T-helper 2 cell treated with Interferon-gamma antibody and Interleukin-4, amounts not matched to agents 5 μg/mL and 100 μg/mL, for 36 hours (primary cell): ENCODE data around the gene CACNB1.

Experiments
- DNase-seq: peaks from one replicate; pipeline ENCODE4 v3.0.0; 2021; ENCODE audit warnings: low spot score
- H3K27ac Mint-ChIP-seq: one replicate; pipeline ENCODE4 v1.8.0; 2021; ENCODE audit warnings: mild to moderate bottlenecking, mixed read lengths
- H3K27me3 Mint-ChIP-seq: one replicate; pipeline ENCODE4 v1.8.0; 2021; ENCODE audit warnings: low read depth, mixed read lengths
- H3K36me3 Mint-ChIP-seq: one replicate; pipeline ENCODE4 v1.8.0; 2021; ENCODE audit warnings: low read depth, mixed read lengths
- H3K4me1 Mint-ChIP-seq: one replicate; pipeline ENCODE4 v1.8.0; 2021; ENCODE audit warnings: low read depth, mixed read lengths
- H3K4me3 Mint-ChIP-seq: one replicate; pipeline ENCODE4 v1.8.0; 2022; ENCODE audit warnings: mild to moderate bottlenecking, moderate library complexity, mixed read lengths
- H3K9me3 Mint-ChIP-seq: one replicate; pipeline ENCODE4 v1.8.0; 2021; ENCODE audit warnings: mixed read lengths

CACNB1 gene

DNA sequence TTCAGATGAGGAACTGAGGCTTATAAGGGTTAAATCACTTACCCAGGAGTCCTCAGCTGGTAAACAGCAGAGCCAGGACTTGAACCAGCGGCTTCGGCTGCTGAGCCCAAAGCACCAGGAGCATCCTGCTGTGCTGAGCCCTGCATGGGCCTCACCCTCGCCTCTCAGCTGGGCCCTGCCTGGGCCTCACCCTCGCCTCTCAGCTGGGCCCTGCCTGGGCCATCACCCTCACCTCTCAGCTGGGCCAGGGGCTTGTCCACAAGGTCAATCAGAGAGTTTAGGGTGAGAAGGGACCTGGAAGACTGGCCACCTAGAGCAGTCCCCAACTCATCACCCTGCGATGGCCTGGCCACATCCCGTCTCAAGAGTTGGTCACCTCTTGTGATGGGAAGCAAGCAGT lies 24.1 kb upstream of the CACNB1 start:
- Mint-ChIP-seq H3K4me3 (no peak overlapping the region), H3K36me3 (no peaks in the 10 kb centered on the region), H3K27ac (no peak overlapping the region), H3K27me3 (peaks cover 49% of the 10 kb centered on the region), H3K9me3 (no peaks in the 10 kb centered on the region), H3K4me1 (peaks cover 3% of the 10 kb centered on the region)
- DNase-seq = no peak

DNA sequence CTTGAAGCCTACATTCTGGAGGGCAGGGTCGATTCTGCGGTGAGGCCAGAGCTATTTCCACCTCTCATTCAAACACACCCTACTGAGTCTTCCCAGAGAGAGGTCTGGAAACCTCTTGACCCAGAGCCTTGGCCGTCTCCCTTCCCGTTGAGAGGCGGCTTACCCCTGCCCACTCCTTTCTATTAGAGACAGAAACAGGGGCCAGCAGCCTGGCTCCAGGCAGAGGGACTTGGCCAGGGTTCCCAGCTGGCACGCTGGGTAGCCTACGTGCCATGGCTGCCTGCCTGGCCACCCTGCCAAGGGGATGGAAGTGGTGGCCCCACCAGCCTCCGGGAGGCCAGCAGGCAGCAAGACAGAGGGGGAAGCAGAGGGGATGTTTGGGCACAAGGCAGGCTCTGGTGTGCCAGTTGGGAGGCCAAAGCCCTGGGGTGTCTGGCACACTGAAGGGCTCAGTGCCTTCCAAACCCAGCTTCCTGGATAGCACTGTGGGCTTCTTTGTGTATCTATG lies 22.2 kb upstream of the CACNB1 start:
- H3K36me3 Mint-ChIP-seq = no peaks in the 10 kb centered on the region
- H3K4me1 Mint-ChIP-seq = no peaks in the 10 kb centered on the region
- no peak for DNase-seq
- H3K27me3 Mint-ChIP-seq = peaks cover 46% of the 10 kb centered on the region
- no peak overlapping the region for H3K27ac Mint-ChIP-seq
- no peaks in the 10 kb centered on the region for H3K9me3 Mint-ChIP-seq
- H3K4me3 Mint-ChIP-seq = no peak overlapping the region

DNA sequence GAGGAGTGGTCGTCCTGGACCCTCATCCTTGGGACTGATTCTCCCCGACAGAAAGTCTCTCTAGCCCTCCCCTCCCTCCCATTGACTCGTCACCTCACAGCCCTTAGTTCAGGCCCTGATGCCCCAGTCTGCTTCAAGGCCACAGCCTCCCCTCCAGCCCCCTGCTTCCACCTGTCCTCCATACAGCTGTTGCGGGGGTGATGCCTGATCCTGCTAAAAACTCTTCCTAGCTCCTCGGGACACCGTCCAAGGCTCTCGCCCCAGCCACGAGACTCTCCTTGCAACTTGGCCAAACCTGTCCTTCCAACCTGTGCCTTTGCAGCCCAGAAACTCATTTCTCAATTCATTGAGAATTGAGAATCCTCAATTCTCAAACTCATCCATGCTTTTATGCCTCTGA lies 21.4 kb upstream of the CACNB1 start:
- DNase-seq = no peak
- H3K9me3 Mint-ChIP-seq = no peaks in the 10 kb centered on the region
- no peak overlapping the region for H3K4me3 Mint-ChIP-seq
- H3K27me3 Mint-ChIP-seq = peaks cover 41% of the 10 kb centered on the region
- H3K4me1 Mint-ChIP-seq = no peaks in the 10 kb centered on the region
- no peaks in the 10 kb centered on the region for H3K36me3 Mint-ChIP-seq
- H3K27ac Mint-ChIP-seq = no peak overlapping the region

DNA sequence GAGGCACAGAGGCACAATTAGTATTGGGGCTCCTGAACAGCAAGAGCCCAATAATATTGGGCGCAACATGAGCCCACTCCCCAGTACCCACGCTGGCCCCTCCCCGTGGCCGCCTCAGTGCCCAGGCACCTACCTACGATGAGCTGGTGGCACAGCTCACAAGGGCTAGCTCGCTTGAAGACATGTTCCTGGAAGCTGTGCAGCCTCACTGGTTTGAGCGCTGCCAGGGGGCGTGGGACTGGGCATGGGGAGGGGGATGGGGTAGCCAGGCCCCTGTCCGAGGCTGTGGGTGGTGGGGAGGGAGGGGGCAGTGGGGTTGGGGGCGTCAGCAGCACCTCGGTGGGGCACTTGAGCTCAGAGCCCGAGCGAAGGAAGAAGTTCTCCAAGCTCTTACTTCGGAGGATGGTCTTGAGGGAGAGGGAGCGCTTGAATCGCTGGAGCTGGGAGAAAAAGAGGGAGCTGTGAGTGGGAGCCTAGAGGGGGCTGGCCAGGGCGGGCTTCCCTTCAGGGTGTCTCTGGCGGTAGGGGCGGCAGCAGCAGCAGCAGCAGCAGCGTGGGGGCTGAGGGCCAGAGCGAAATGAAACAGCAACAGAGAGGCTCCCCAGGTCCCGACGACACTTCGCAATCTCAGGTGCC lies 20.4 kb upstream of the CACNB1 start:
- Mint-ChIP-seq H3K27me3 (peaks cover 31% of the 10 kb centered on the region), H3K27ac (no peak overlapping the region), H3K4me1 (no peaks in the 10 kb centered on the region), H3K9me3 (no peaks in the 10 kb centered on the region), H3K36me3 (no peaks in the 10 kb centered on the region), H3K4me3 (no peak overlapping the region)
- no peak for DNase-seq

DNA sequence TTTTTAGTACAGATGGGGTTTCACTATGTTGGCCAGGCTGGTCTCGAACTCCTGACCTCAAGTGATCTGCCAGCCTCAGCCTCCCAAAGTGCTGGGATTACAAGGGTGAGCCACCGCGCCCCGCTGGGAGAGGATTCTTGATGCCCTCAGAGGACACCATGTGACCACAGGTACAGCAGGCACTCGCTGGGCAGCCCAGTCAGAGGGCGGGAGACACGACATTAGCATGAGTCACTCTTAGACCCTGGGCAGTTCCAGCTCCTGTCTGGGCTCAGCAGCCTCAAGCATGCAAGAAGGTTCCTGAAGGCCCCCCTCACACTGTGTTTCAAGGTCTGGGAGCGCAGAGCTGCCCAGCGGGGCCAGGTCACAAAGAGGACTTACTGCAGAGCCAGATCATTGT lies 16.4 kb upstream of the CACNB1 start:
- DNase-seq = no peak

DNA sequence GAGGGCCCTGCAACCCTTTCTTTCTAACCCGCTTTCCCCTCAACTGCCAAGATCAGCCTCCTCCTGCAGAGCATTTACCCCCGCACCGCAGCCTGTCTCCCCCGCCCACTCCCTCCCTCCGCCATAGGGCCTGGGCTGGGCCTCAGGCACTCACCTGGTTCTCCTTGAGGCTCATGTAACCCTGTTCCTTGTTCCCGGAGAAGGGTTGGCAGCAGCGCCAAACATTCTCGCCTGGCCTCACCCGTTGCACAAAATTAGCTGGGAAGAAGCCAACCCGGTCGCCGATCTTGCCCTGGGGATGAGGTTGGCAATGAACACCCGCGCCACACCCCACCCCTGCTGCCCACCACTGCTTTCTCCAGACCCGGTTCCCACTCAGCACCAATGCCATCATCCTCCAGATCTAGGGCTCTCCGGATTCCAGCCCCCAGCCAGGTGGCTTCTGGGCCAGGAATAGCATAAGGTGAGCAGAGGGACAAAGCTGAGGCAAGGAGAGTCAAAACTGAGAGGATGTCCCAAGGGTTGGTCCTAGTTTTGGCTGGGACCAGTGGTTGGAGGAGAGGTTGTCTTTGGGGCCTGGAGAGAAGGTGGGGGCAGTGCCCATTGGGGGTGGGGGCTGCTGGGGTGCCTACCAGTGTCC lies 15.5 kb upstream of the CACNB1 start:
- no peak overlapping the region for H3K4me3 Mint-ChIP-seq
- no peak overlapping the region for H3K27ac Mint-ChIP-seq
- H3K36me3 Mint-ChIP-seq = no peaks in the 10 kb centered on the region
- DNase-seq = no peak
- H3K27me3 Mint-ChIP-seq = peaks cover 24% of the 10 kb centered on the region
- H3K9me3 Mint-ChIP-seq = no peaks in the 10 kb centered on the region
- H3K4me1 Mint-ChIP-seq = peaks cover 9% of the 10 kb centered on the region

More for the DNA sequence above, 16.4 kb upstream of the CACNB1 start:
- no peak overlapping the region for H3K27ac Mint-ChIP-seq
- no peaks in the 10 kb centered on the region for H3K9me3 Mint-ChIP-seq
- H3K4me3 Mint-ChIP-seq = no peak overlapping the region
- H3K36me3 Mint-ChIP-seq = no peaks in the 10 kb centered on the region
- peaks cover 8% of the 10 kb centered on the region for H3K4me1 Mint-ChIP-seq
- peaks cover 31% of the 10 kb centered on the region for H3K27me3 Mint-ChIP-seq

DNA sequence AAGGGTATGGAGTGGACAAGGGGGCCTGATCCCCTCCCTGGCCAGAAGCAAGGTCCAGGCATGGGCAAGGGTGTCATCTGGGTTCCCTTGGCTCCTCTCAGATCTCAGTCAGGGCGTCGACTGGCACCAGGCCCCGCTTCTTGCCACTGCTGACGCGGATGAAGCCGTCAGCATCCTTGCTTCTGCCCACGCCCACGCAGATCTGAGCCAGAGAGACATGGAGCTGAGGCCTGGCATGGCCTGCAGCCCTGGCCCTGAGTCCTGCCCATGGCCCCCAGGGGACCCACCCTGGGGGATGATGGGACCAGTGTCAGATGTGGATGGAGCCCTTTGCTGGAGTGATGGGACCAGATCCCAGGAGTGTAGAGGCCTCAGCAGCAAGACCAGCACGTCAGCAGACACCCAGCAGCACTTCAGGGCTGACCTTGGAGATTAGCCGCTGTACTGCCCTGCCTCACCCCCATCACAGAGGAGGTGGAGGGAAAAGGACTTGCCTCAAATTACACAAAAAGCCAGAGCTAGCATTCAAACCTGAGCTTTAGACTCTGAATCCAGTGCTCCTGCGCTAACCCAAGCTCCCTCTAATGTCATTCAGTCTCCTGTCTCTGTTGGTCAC lies 14.8 kb upstream of the CACNB1 start:
- H3K9me3 Mint-ChIP-seq = no peaks in the 10 kb centered on the region
- H3K27ac Mint-ChIP-seq = no peak overlapping the region
- peaks cover 9% of the 10 kb centered on the region for H3K4me1 Mint-ChIP-seq
- DNase-seq = no peak
- H3K36me3 Mint-ChIP-seq = no peaks in the 10 kb centered on the region
- H3K27me3 Mint-ChIP-seq = peaks cover 22% of the 10 kb centered on the region
- H3K4me3 Mint-ChIP-seq = no peak overlapping the region

DNA sequence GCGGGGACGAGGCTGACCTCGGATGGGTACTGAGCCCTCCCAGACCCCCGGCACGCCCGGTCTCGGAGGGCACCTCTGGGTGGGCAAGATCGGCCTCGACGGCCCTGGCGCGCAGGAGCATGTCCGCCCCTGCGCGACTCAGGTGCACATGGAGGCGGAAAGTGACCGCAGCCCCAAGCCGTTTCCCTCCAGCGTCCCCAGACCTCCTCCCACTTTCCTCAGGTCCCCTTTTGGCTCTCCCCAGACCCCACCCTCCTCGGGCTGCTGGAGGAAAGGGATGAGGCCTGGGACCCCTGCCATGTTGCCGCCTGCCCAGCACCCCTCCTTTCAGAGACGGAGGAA lies 12.6 kb upstream of the CACNB1 start:
- H3K27ac Mint-ChIP-seq = no peak overlapping the region
- peaks cover 12% of the 10 kb centered on the region for H3K4me1 Mint-ChIP-seq
- peak overlapping the region; percentile 59 for H3K4me3 Mint-ChIP-seq

DNA sequence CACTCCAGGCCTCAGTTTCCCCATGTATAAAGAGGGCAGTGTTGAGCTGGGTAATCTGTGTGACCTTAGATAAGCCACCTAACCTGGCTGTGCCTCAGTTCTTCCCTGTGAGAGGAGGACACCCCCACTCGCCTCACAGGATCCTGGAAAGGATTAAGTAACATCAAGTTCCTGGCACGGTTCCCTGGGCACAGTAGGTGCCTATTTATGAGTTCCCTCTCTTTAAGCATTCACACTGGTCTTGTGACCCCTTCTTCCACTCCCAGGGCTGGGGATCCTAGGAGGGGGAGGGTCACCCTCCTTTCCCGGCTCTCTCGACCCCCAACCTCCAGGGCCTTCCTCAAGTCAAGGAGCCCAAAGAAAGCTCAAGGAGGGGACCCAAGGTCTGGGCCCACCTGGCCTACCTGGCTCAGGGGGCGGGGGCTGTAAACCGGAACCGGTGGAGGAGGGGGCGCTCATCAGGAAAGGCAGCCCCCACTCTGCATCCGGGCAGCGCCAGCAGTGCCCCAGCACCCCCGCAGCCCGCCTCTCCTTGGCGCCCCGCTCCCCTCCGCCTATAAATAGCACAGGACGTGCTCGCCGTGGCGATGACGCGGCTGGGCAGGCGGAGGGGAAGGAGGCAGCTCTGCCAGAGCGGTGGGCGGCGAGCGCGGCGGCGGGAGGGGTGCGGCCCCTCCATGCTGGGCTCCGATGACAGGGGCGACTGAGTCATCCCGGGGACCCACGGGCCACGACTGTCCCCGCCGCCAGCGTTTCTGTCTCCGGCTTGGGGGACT lies 12.0 kb upstream of the CACNB1 start:
- Mint-ChIP-seq H3K27me3 (peaks cover 9% of the 10 kb centered on the region), H3K4me1 (peaks cover 12% of the 10 kb centered on the region), H3K36me3 (peaks cover 7% of the 10 kb centered on the region), H3K9me3 (no peaks in the 10 kb centered on the region), H3K4me3 (peak overlapping the region; percentile 32), H3K27ac (no peak overlapping the region)
- DNase-seq = peak; percentile 77

More for the DNA sequence above, 12.6 kb upstream of the CACNB1 start:
- Mint-ChIP-seq H3K36me3 (peaks cover 2% of the 10 kb centered on the region), H3K27me3 (peaks cover 9% of the 10 kb centered on the region), H3K9me3 (no peaks in the 10 kb centered on the region)
- no peak for DNase-seq

DNA sequence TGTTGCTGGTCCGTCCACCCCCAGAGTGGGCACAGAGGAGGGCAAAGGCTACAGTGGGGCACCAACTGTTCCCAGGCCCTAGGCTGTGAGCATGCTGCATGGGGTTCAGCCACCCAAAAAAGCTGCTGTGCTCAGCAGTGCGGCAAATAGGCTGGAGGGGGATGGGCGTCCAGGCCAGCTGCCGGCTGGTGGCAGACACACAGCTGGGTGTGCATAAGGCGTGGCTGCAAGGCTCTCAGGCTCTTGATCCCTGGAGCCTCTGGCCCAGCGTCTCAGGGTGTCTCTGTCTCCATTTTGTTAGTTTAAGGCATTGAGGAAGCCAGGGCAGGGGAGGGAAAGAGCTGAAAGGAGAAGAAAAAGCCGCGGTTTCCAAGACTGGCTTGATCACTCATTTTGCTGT lies 11.4 kb upstream of the CACNB1 start:
- no peak overlapping the region for H3K27ac Mint-ChIP-seq
- peaks cover 15% of the 10 kb centered on the region for H3K4me1 Mint-ChIP-seq
- H3K9me3 Mint-ChIP-seq = no peaks in the 10 kb centered on the region
- H3K27me3 Mint-ChIP-seq = peaks cover 9% of the 10 kb centered on the region
- no peak for DNase-seq
- H3K4me3 Mint-ChIP-seq = no peak overlapping the region
- peaks cover 12% of the 10 kb centered on the region for H3K36me3 Mint-ChIP-seq

DNA sequence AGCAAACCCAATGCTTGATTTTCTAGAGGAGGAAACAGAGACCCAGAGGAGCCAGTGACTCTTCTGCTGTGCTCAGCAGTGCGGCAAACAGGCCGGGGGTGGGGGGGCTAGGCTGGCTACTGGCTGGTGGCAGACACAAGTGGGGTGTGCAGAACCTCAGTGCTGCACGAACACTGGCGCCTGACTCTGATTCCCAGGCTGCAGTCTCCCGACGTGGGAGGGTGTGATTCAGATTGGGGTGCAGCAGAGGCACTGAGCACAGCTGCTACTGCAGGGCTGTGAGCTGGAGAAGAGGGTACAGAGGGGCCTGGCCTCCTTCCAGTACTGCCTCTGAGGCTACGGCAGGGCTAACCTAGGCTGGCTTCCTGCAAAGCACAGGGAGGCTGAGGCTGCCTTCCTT lies 10.7 kb upstream of the CACNB1 start:
- peaks cover 17% of the 10 kb centered on the region for H3K4me1 Mint-ChIP-seq

DNA sequence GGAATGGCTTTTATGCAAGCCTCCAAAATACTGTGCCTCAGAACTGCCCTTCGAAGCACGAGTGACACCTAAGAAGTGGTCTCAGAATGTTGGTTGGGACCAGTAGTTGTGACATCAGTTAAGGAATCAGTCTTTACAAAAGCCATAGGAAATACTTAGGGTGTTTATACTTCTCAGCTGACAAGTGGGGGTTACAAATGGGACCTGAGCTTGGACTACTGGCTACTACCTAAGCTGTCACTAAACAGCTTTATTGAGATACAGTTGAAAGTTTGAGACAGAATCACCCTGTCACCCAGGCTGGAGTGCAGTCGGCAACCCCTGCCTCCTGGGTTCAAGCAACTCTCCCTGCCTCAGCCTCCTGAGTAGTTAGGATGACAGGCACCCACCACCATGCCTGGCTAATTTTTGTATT lies 7.7 kb upstream of the CACNB1 start:
- Mint-ChIP-seq H3K27me3 (peaks cover 3% of the 10 kb centered on the region), H3K27ac (peak overlapping the region; percentile 41), H3K36me3 (peaks cover 43% of the 10 kb centered on the region), H3K4me3 (no peak overlapping the region), H3K9me3 (no peaks in the 10 kb centered on the region), H3K4me1 (peaks cover 30% of the 10 kb centered on the region)
- DNase-seq = no peak

More for the DNA sequence above, 10.7 kb upstream of the CACNB1 start:
- no peak overlapping the region for H3K4me3 Mint-ChIP-seq
- peaks cover 9% of the 10 kb centered on the region for H3K27me3 Mint-ChIP-seq
- no peaks in the 10 kb centered on the region for H3K9me3 Mint-ChIP-seq
- no peak overlapping the region for H3K27ac Mint-ChIP-seq
- DNase-seq = no peak
- H3K36me3 Mint-ChIP-seq = peaks cover 18% of the 10 kb centered on the region

DNA sequence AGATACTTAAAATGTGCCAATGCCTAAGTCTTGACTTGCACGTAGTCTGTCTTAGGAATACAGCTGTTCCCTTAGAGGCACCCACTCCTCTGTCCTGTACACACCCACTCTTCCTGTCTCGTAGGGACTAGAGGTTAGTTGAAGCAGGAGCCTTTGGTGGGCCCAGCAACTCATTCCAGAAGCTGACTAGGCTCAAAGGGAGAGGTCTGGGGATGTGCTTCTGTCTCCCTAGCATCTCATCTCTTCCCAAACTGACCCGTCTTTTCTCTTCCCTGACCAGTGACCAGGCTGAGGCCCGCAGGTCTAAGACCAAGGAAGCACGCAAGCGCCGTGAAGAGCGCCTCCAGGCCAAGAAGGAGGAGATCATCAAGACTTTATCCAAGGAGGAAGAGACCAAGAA lies 6.8 kb upstream of the CACNB1 start:
- Mint-ChIP-seq H3K36me3 (peaks cover 45% of the 10 kb centered on the region), H3K4me3 (no peak overlapping the region), H3K4me1 (peaks cover 31% of the 10 kb centered on the region)

More for the DNA sequence above, 6.8 kb upstream of the CACNB1 start:
- Mint-ChIP-seq H3K9me3 (no peaks in the 10 kb centered on the region), H3K27ac (peak overlapping the region; percentile 56), H3K27me3 (no peaks in the 10 kb centered on the region)
- DNase-seq = no peak
